Breast epithelium (tissue), 4 donors: ENCODE results near the gene CDH18. TPM values are rescaled to one million over a fixed set of nuclear protein-coding genes. Genes with fewer than 3 reads are reported as not detected.

Experiments used
- DNase-seq, 2 donors: peaks; one replicate each; pipeline ENCODE4 v3.0.0-alpha.2; 2019; ENCODE audit warnings: low spot score in 2 of 2
- H3K27ac ChIP-seq, 2 donors: fragments of 200-600 bp; sonication (generic) in 1 of 2; one replicate each; pipeline ENCODE4 v1.5.1; 2016 to 2019; ENCODE audit warnings: mild to moderate bottlenecking in 1 of 2
- H3K27me3 ChIP-seq, 2 donors: fragments of 200-600 bp; sonication (generic) in 1 of 2; one replicate each; pipeline versions ENCODE4 v1.5.1 to v1.6.0; 2017 to 2019; ENCODE audit warnings: control low read depth in 1 of 2, mild to moderate bottlenecking in 1 of 2
- H3K36me3 ChIP-seq: fragments of 200-600 bp; one replicate; pipeline ENCODE4 v1.5.1; 2019
- H3K4me1 ChIP-seq, 2 donors: fragments of 200-600 bp; sonication (generic); one replicate each; pipeline ENCODE4 v1.5.1; 2016 to 2019; ENCODE audit warnings: control low read depth in 1 of 2
- H3K4me3 ChIP-seq, 3 donors: fragments of 200-600 bp; sonication (generic); 1 replicate in 2 of 3; 2 replicates in 1 of 3; pipeline ENCODE4 v1.5.1; 2016 to 2019; ENCODE audit warnings: mild to moderate bottlenecking in 3 of 3, moderate library complexity in 2 of 3
- H3K9me3 ChIP-seq, 2 donors: fragments of 200-600 bp; sonication (generic) in 1 of 2; one replicate each; pipeline ENCODE4 v1.5.1; 2016 to 2019; ENCODE audit warnings: control low read depth in 1 of 2
- CTCF ChIP-seq, 3 donors: fragments of 450-650 bp; IDR thresholded peaks; one replicate each; pipeline ENCODE4 v1.5.1; 2016 to 2017; ENCODE audit warnings: antibody characterized with exemption in 3 of 3, mild to moderate bottlenecking in 3 of 3, moderate library complexity in 3 of 3
- POLR2A ChIP-seq: fragments of 450-650 bp; IDR thresholded peaks from one replicate; pipeline ENCODE4 v1.6.1; 2016; ENCODE audit warnings: antibody characterized with exemption, mild to moderate bottlenecking, moderate library complexity
- POLR2AphosphoS5 ChIP-seq, 3 donors: sonication (generic); formaldehyde crosslinking; IDR thresholded peaks; one replicate each; pipeline ENCODE4 v1.6.1; 2017; ENCODE audit warnings: antibody characterized with exemption in 3 of 3
- intact Hi-C: fragments of 100-400 bp; cut with DNase I; formaldehyde crosslinking; loops from one replicate; pipeline ENCODE4 v1.15.1; 2023; ENCODE audit warnings: low total_unique reads
- total RNA-seq, 3 donors: library from RNA; depleted of rRNA; stranded (reverse); fragments of >200 nt; gene quantifications; one replicate each; pipeline ENCODE4 v1.1.0, GENCODE V29; 2016

The CDH18 gene
- total RNA-seq: not detected

GRCh38 chr5:19987612-19988361 lies at the start of gene CDH18:
TSS of gene CDH18 (minus strand) at chr5:19988200. CDS start at chr5:19838986, 149,214 bp downstream.
- H3K36me3 ChIP-seq: no peaks in the 10 kb centered on the region
- no peak within 1 kb of the TSS for H3K27ac ChIP-seq
- TF ChIP-seq CTCF (IDR thresholded peaks at IDR 0.05) (no peak), POLR2AphosphoS5 (IDR thresholded peaks at IDR 0.05) (no peak), POLR2A (no peak)
- intact Hi-C loops: no loop called here
- no peaks in the 10 kb centered on the region for H3K9me3 ChIP-seq
- peak within 1 kb of the TSS in 2 of 3 donors; percentile 2 to 55 for H3K4me3 ChIP-seq
- DNase-seq: peak; percentile 17 to 51
- no peaks in the 10 kb centered on the region for H3K27me3 ChIP-seq
- H3K4me1 ChIP-seq: no peaks in the 10 kb centered on the region

- no peak overlapping the region for H3K4me3 ChIP-seq
- H3K4me1 ChIP-seq: no peaks in the 10 kb centered on the region
- no peak overlapping the region for H3K27ac ChIP-seq
- no peaks in the 10 kb centered on the region for H3K36me3 ChIP-seq
- no peak for DNase-seq
- no peaks in the 10 kb centered on the region for H3K27me3 ChIP-seq
- intact Hi-C loops: no loop called here
- no peak for TF ChIP-seq POLR2AphosphoS5 (IDR thresholded peaks at IDR 0.05)
- no peak for TF ChIP-seq POLR2A
- no peak for TF ChIP-seq CTCF (IDR thresholded peaks at IDR 0.05)
- H3K9me3 ChIP-seq: peaks cover 0 to 6% of the 10 kb centered on the region in 2 donors
These were observed 46.7 kb upstream of the CDH18 start for GRCh38 chr5:20034717-20035116.

GRCh38 chr5:20033881-20034280 lies 45.9 kb upstream of the CDH18 start:
- Histone ChIP-seq H3K9me3 (peaks cover 0 to 6% of the 10 kb centered on the region in 2 donors), H3K27ac (no peak overlapping the region), H3K27me3 (no peaks in the 10 kb centered on the region), H3K36me3 (no peaks in the 10 kb centered on the region), H3K4me1 (no peaks in the 10 kb centered on the region), H3K4me3 (no peak overlapping the region)
- DNase-seq: no peak
- intact Hi-C loops: no loop called here
- TF ChIP-seq POLR2A: no peak
- no peak for TF ChIP-seq CTCF (IDR thresholded peaks at IDR 0.05)
- TF ChIP-seq POLR2AphosphoS5 (IDR thresholded peaks at IDR 0.05): no peak

GRCh38 chr5:20032896-20033295 lies 44.9 kb upstream of the CDH18 start:
- Histone ChIP-seq H3K36me3 (no peaks in the 10 kb centered on the region), H3K4me1 (no peaks in the 10 kb centered on the region), H3K4me3 (no peak overlapping the region), H3K9me3 (peaks cover 0 to 6% of the 10 kb centered on the region in 2 donors), H3K27me3 (no peaks in the 10 kb centered on the region), H3K27ac (no peak overlapping the region)
- TF ChIP-seq POLR2AphosphoS5 (IDR thresholded peaks at IDR 0.05) (no peak), POLR2A (no peak), CTCF (IDR thresholded peaks at IDR 0.05) (no peak)
- no peak for DNase-seq
- intact Hi-C loops: no loop called here

- Histone ChIP-seq H3K4me3 (no peak overlapping the region), H3K36me3 (no peaks in the 10 kb centered on the region), H3K9me3 (no peaks in the 10 kb centered on the region), H3K27me3 (no peaks in the 10 kb centered on the region), H3K27ac (no peak overlapping the region), H3K4me1 (no peaks in the 10 kb centered on the region)
- TF ChIP-seq CTCF (IDR thresholded peaks at IDR 0.05) (no peak), POLR2AphosphoS5 (IDR thresholded peaks at IDR 0.05) (no peak)
- intact Hi-C loops: no loop called here
- DNase-seq: no peak
These were observed 42.1 kb upstream of the CDH18 start for GRCh38 chr5:20030125-20030524.
